GOT3 (cell line): Measurements from ENCODE around the gene FUNDC1.
A peak's percentile ranks its signal among the peaks of the same experiment; 100 is the strongest.
"Not testable (repeated sequence)": the region's sequence is repeated elsewhere in the genome, so short reads cannot be mapped to it uniquely, and the experiment has no call there.

Source experiments
- DNase-seq: peaks from one replicate; lab custom pipeline; 2025; ENCODE audit warnings: mixed read lengths; lab: John Stamatoyannopoulos, UW

FUNDC1 gene, protein sequence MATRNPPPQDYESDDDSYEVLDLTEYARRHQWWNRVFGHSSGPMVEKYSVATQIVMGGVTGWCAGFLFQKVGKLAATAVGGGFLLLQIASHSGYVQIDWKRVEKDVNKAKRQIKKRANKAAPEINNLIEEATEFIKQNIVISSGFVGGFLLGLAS

DNA sequence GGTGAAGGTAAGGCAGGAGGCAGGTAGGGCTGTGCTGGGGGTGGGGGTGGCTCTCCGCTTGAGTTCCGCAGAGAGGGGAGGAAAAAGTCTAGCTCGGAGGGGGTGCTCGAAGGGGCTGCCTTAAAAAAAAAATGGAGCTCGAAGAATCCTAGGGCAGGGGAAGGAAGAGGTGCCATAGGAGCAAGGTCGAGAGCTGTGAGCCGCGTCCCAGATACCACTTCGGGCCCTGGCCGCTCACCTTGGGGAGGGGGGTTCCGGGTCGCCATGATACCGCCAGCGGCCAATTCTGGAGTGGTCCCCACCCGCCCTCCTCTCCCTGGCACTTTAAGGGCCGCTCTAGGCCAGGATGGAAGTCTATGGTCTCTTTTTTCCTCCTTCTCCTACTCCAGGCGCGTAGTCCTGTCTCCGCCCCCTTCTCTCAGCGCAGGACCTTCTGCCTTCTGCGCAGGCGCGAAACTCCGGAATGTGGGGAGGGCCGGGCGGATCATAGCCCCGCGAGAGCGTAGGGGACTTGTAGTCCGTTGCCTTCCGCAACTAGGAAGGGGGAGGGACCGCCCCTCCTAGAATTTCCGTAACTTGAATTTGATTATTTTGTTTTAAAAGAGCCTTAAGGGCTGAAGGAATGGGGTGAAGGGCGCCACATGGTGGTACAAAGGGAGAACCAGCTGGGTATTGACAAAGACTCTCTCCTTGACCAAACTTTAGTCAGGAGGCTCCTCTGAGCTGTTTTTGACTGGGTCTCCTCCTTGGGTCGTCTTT is at the start of gene FUNDC1:
TSS of gene FUNDC1 (minus strand) at position 293 of the 759 bp plus-strand sequence. CDS start at position 266, 27 bp downstream.
- DNase-seq = peak; percentile 70

DNA sequence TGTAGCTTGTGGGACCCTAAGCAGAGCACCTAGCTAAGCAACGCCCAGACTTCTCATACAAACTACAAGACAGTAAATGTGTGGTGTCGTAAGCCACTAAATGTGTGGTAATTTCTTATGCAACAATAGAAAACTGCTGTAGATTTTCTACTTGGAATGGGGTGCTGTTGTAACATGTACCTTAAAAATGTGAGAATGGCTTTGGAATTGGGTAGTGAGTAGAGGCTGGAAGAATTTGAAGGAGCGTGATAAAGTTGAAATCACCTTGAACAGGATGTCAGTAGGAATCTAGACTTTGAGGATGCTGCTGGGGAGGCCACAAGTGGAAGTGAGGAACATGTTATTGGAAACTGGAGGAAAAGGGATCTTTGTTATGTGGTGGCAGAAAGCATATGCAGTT is 43.2 kb upstream of the FUNDC1 start:
- no peak for DNase-seq

DNA sequence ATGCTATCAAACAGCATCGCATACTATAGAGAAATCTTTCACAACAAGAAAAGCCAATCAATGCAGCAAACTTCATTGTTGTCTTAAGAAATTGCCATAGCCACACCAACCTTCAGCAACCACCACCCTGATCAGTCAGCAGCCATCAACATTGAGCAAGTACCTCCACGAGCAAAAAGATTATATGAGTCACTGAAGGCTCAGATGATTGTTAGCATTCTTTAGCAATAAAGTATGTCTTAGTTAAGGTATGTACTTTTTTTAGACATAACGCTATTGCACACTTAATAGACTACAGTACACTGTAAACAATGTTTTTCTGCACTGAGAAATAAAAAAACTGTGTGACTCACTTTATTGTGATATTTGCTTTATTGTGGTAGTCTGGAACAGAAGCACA is 37.8 kb upstream of the FUNDC1 start:
- no peak for DNase-seq

DNA sequence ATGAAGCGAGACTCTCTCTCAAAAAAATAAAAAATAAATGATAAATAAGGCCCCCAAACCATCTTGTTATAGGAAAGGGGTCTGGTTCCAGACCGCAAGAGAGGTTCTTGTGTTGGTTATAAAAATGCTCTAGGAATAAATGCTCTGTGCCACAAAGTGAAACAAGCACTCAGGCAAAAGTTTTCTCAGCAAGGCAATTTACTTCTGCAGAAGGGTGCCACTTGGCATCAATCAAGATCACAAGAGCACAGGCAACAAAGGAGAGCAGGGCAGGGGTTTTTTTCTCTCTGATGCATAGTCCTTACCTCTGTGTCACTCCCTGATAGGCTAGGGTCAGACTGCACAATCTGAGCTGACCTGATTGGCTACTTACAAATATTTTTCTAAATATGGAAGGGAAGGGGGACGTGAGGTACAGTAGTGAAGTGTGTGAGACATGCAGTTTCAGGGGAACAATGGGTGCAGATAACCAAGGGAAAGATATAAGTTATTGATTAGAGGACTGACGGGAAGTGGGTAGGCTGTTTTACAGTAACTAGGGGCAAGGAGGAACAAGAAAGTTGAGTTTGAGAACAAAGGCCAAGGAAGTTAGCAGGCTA is 29.8 kb upstream of the FUNDC1 start:
- DNase-seq = no peak

DNA sequence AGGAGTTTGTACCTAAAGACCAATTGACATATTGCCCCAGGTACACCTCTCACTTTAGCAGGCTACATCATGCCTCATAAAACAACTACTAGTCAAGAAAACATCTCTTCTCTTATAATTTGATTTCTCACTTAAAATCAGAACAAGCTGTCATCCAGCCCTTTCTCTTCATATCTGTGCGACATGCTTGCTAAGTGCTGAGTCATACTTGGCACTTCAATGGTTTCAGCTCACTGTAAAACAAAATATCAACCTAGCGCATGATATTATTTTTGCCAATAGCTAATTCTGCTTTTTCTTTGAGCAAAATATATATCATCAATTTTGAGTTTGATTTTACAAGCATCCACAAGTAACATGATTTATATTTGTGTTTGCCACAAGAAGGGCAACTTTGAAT is 27.9 kb upstream of the FUNDC1 start:
- DNase-seq = no peak

DNA sequence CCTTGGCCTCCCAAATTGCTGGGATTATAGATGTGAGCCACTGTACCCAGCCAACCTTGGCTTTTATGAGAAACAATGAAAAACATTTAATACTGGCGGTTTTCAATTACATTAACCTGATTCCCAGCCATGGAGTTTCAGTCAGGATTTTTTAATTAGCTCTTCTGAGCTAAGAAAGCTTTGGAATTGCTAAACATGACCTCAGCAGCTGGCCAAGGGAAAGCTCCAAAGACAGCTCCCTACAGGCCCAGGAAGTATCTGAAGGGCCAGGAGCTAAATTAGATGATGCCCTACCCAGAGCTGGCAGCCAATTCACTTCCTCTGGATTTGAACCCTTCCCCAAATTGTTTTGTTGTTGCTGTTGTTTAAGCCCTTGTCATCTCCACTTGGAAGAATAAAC is 26.5 kb upstream of the FUNDC1 start:
- DNase-seq = no peak

DNA sequence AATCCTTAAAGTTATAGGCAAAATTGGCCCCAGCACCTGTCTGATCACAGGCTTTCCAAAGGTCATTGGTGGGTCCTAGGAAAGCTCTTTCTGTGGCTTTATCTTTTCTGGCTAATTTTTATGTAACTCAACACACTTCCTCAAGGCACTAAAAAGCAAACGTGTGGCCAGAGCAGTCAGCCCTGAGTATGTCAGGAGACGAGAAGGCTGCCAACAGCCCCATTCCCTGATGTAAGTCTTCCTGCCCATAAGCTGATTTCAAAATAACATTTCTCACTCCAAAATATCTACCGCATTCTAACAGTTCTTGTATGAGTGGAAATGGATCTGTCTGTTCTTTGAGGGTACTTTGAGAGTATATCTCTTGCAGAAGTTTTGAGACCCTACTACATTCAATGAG is 25.5 kb upstream of the FUNDC1 start:
- DNase-seq = no peak

DNA sequence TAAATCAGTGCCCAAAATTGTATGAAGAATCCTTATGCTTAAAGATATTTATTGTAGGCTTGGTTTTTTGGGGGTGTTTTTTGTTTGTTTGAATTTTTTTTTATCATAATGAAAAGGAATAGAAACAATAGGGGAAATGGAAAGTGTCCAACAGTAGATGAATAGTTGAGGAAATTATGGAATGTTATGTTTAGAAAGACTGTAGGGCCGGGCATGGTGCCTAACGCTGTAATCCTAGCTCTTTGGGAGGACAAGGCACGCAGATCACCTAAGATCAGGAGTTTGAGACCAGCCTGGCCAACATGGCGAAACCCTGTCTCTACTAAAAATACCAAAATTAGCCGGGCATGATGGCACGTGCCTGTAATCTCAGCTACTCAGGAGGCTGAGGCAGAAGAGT is 19.2 kb upstream of the FUNDC1 start:
- not testable (repeated sequence) for DNase-seq

DNA sequence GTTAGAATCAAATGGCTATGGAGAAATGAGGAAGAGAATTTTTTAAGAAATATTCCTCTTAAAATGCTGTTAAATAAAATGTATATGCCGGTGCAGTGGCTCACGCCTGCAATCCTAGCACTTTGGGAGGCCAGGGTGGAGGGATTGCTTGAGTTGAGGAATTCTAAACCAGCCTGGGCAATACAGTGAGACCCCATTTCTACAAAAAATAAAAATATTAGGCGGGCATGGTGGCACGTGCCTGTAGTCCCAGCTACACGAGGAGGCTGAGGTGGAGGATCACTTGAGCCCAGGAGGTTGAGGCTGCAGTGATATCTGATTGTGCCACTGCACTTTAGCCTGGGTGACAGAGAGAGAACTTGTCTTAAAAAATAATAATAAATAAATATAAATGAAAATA is 7.9 kb upstream of the FUNDC1 start:
- no peak for DNase-seq

DNA sequence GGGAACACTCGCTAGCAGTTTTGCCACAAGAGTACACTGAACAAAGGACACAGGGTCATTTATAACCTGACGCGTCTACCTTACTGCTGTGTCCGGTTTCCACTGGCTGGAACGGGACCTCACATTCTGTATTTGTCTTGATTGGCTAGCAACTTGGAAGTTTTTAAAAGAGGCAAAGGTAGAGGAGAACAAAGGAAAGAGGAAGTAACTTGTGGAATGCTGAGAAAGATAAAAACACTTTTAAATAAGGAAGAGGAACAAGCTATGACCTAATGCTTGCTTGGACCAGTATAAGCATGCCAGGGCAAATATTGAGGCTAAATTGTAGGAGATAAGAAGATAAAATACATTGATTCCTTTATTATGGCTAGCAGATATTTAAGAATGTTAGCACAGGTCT is 2.8 kb upstream of the FUNDC1 start:
- not testable (repeated sequence) for DNase-seq

DNA sequence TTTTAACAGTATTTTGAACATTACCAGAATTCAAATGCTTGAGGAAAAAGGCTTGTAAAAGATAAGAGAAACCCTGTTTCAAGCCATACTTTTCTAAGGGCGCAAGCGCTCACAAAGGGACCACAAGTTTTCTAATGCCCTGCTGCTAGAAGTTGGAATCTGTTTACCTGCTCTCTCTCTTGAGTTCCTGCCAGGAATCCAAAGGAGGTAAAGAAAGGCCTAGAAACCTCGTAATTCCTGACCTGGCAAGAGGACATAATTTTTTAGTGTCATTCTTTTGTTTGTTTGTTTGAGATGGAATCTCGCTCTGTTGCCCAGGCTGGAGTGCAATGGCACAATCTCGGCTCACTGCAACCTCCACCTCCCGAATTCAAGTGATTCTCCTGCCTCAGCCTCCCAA is 1.4 kb upstream of the FUNDC1 start:
- DNase-seq = no peak

DNA sequence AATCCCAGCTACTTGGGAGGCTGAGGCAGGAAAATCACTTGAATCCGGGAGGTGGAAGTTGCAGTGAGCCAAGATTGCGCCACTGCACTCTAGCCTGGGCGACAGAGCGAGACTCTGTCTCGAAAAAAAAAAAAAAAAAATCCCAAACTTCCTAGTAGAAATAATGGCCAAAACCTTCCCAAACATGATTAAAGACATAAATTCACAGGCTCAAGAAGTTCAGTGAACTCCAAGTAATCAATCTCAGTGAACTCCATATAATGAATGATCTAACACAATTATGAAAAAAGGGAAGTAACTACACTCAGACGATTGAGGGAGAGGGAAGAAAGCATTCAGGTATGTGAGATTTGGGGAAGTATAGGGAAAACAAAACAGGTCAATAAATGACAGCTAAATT is 6.5 kb downstream of the FUNDC1 start:
- DNase-seq = no peak

DNA sequence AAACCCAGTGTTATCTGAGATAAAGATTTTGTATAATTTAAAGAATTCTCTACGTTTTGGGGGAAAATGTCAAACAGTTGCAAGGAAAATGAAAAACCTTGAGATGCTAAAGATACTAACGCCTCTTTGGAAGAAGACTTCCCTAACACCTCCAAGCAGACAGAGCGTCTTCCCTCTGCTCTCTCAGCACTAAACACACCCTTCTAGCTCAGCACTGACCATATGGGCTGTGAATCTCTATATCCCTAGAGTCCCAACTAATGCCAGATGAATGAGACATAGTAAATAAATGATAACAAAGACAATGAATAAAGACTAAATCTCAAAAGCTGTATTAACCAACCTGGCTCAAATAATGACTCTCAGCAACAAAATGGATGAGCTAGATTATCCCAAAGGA is 13.3 kb downstream of the FUNDC1 start:
- DNase-seq = no peak

DNA sequence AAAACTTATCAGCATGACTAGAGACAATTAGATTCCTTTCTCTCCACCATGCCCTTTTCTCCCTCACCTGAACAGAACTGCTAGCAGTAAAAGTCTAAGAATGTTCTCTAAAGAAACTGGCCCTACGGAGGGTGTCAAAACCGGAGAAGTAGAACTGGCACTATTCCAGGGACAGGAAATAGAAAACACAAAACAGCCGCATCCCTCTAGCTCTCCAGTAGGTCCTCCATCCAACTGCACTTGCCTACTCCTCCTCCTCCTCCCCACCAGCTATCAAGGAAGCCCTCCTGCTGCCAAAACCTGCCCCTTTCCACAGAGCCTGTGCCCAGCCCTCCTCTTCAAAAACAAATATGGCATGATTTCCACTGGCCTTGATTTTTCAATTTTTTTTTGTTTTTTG is 28.4 kb downstream of the FUNDC1 start:
- DNase-seq = no peak

DNA sequence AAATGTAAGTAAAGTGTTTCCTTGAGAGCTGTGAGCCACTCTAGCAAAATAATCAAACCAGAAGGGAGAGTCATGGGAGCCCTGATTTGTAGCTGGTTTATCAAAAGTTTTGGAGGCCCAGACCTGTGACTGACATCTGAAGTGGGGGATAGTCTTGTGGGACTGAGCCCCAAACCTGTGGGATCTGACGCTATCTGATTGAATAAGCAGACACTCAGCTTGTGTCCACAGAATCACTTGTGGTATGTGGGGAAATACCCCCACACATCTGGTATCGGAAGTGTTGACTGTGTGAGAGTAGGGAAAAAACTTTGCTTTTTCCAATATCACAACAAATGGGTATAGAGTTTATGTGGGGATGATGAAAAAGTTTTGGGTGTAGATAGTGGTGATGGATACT is 35.4 kb downstream of the FUNDC1 start:
- no peak for DNase-seq

DNA sequence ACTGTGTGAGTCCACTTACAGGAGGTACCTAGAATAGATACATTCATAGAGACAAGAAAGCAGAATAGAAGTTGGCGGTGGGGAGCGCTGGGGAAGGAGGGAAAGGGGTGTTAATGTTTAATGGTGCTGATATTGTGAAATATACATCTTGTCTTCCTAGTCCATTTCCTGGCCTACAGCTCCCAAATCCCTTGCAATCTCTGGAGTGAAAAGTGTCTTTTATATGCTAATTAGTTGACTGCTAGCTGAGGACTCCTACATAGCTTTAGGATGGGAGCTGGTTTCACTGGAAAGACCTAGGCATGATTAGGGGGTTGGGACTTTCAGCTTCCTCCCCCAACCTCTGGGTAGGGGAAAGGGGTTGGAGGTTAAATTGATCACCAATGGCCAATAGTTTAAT is 36.0 kb downstream of the FUNDC1 start:
- DNase-seq = no peak

DNA sequence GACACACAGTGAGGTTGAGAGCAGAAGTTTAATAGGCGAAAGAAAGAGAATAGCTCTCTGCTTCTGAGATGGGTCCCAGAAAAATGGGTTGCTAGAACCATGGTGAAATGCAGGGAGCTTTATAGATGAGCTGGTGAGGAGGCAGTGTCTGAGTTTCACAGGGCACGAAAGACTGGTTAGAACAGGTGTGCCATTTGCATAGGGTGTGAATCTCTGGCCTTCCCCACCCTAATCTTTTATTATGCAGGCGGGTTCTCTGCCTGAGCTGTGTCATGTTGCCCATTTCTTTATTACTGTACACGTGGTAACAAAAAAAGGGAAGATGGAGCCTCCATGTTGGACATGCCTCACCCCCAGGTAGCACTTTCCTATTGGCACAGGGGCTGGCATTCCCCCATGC is 39.1 kb downstream of the FUNDC1 start:
- no peak for DNase-seq

DNA sequence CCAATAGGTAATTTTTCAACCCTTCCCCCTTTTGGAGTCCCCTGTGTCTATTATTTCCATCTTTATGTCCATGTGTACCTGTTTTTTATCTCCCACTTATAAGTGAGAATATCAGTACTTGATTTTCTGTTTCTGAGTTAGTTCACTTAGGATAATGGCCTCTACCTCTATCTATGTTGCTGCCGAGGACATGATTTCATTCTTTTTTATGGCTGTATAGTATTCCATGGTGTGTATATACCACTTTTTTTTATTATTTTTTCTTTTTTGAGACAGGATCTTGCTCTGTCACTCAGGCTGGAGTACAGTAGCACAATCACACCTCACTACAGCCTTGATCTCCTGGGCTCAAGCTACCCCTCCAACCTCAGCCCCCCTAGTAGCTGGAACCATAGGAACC is 47.6 kb downstream of the FUNDC1 start:
- no peak for DNase-seq

DNA sequence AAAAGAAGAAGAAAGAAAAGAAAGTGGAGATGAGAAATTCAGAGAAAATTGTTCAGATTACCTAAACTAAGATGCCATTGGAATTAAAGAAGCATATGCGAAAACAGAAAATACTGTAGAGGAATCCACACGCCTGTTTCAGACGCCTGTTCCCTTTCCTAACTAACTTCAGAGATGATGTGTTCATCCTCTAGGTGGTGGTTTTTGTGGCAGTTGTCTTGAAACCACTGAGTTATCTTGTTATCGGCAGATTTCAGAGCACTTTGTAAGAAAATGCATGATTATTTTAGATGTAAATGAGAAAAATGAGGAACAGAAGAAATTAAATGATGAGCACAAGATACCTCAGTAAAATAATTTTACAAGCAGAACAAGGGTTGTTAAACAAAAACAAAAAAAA is 48.3 kb downstream of the FUNDC1 start:
- no peak for DNase-seq

DNA sequence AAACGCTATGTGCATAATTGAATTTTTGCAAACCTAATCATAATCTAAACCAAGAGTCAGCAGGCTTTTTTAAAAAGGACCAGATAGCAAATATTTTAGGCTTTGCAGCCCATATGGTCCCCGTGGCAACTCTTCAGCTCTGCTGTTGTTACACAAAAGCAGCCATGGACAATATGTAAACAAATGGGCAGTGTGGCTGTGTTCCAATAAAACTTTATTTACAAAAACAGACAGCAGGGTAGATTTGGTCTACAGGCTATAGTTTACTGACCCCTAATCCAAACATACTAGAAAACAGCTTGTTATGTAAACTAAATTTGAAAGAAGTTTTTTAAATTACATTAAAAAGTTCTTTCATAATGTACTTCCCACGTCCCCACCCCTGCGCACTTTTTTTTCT is 53.1 kb downstream of the FUNDC1 start:
- DNase-seq = no peak

DNA sequence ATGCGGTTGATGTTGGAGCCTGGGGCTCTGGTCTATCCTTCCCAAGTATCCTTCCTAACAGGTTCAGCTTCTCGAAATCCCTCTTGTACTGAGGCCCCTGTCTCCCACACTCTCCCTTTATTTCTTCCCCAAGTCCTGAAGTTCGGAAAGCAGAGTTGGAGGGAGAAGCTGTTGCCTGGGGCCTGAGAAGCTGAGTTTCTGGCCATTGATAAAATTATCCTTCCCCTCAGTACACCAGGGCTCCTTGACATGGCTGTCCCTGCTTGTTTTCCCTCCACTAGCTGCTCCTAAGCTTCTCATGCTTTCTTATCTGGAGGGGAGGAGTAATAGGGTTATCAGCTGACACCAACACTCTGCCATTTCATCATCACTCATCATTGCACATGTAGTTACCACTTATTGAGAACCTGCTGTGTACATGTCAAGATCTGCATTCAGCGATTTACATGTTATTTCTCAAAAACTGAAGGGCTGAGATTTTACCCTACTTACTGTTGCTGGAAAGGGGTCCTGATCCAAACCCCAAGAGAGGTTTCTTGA is 58.0 kb downstream of the FUNDC1 start:
- DNase-seq = no peak

DNA sequence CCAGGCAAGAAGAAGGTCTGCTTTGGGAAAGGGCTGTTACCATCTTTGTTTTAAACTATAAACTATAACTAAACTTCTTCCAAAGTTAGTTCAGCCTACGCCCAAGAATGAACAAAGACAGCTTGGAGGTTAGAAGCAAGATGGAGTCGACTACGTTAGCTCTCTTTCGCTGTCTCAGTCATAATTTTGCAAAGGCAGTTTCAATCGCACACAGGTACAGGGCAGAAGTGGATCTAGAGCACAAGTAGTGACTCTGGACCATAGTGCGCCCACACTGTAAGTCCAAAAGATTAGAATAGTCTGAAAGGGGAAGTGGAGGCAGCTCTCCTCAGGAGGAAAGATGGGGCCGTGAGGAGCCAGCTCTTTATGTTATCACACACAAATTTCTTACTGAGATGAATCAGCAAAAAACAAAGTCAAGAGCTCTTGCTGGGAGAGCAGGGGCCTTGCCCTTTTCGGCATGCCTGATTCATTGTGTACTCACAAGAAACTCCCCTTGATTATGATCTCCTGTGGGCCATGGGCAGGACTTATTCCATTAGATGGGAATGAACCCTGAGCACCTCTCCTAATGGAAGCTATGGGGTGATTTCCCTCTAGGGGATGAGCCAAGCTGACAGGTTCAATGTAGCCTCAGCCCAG is 58.6 kb downstream of the FUNDC1 start:
- no peak for DNase-seq

DNA sequence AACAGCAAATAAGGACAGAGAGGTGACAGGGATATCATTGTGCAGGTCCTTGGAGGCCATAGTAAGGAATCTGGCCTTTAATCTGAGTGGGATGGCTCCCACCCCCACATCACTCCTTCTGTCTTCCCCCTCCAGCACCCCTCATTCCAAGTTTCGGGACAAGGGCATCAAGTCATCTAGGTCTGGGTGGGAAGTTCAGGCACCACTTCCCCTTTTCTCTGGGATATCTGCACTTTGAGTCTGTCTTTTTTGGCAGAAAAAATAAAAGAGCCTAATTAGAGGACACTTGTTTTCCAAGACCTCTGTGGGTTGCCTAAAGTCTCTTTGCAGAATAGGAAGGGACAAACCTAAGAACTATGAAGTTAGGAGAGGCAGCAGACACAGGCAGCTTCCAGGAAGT is 60.1 kb downstream of the FUNDC1 start:
- DNase-seq = no peak
